K562 (cell line): ENCODE measurements around the gene SDCBP2.

Experiments used
- CTCF ChIP-seq, 3 experiments: IDR thresholded peaks in 2 of 3; conservative IDR thresholded peaks in 1 of 3; 2 replicates each; pipeline ENCODE4 v1.5.1; 2011 to 2012; ENCODE audit warnings: low read length in 3 of 3, mild to moderate bottlenecking in 3 of 3, control low read depth in 2 of 3, improper control_type of control experiment in 1 of 3, inconsistent platforms in 1 of 3, low read depth in 1 of 3, mixed read lengths in 1 of 3, moderate library complexity in 1 of 3; ENCODE audit not compliant: insufficient read depth in 2 of 3
- EZH2 ChIP-seq: IDR thresholded peaks from 2 replicates; pipeline ENCODE4 v1.6.1; 2012; ENCODE audit warnings: low read depth, mild to moderate bottlenecking, inconsistent platforms, low read length, borderline replicate concordance
- MXI1 ChIP-seq: IDR thresholded peaks from 2 replicates; pipeline ENCODE4 v1.6.1; 2011; ENCODE audit warnings: low read depth, mild to moderate bottlenecking, improper control_type of control experiment, low read length
- ZNF512 ChIP-seq: IDR thresholded peaks from 2 replicates; pipeline ENCODE4 v1.6.1; 2016; ENCODE audit warnings: missing genetic modification characterization, missing compliant biosample characterization

- TF ChIP-seq CTCF (IDR thresholded peaks at IDR 0.05 in 2 of 3, conservative IDR thresholded peaks at IDR 0.05 in 1 of 3; ENCODE audit: insufficient read depth in 2 of 3, low read depth in 1 of 3, low read length in 3 of 3) = no peak
- no peak for TF ChIP-seq EZH2
- TF ChIP-seq ZNF512 (tag) = no peak
- no peak for TF ChIP-seq MXI1
Observed at GRCh38 chr20:1317545-1318255, 11.2 kb downstream of the SDCBP2 start.
